B cell (primary cell): ENCODE measurements around the gene AGBL4. TPM values are rescaled to one million over a fixed set of nuclear protein-coding genes. Genes with fewer than 3 reads are reported as not detected.

ENCODE experiments used
- ATAC-seq: fragments of 200-7000 bp; cut with Tn5 transposase; one replicate; pipeline ENCODE4 v1.10.0; 2021; ENCODE audit warnings: low read depth, mild to moderate bottlenecking, moderate number of reproducible peaks, moderate library complexity
- CTCF ChIA-PET: fragments of 350-600 bp; sonication (Branson Sonifier 250); formaldehyde crosslinking; loops from one replicate; lab custom pipeline; 2021; ENCODE audit warnings: antibody characterized with exemption, inconsistent platforms; lab: Charles Lee
- POLR2A ChIA-PET: fragments of 350-600 bp; sonication (Branson Sonifier 250); formaldehyde crosslinking; loops from one replicate; lab custom pipeline; 2021; ENCODE audit warnings: antibody characterized with exemption; lab: Charles Lee
- DNase-seq: peaks from one replicate; pipeline ENCODE4 v3.0.0; 2013
- H2AFZ ChIP-seq: 2 replicates; pipeline ENCODE4 v1.6.1; 2012; ENCODE audit warnings: mild to moderate bottlenecking, low read depth, low read length; ENCODE audit not compliant: insufficient read depth, poor library complexity, severe bottlenecking
- H3K27ac ChIP-seq, 2 donors: 1 replicate in 1 of 2; 2 replicates in 1 of 2; pipeline ENCODE4 v1.5.1; 2012 to 2013; ENCODE audit warnings: low read length in 2 of 2, mild to moderate bottlenecking in 2 of 2, moderate library complexity in 1 of 2
- H3K27me3 ChIP-seq, 4 experiments: fragments of 200-600 bp in 1 of 4; sonication (generic) in 1 of 4; replicated peaks in 1 of 4; 1 replicate in 2 of 4; 2 replicates in 2 of 4; pipeline versions ENCODE4 v1.6.1 to v1.7.0; 2013 to 2016; ENCODE audit warnings: low read length in 3 of 4, mild to moderate bottlenecking in 2 of 4, mixed read lengths in 1 of 4, moderate library complexity in 1 of 4; ENCODE audit not compliant: insufficient read depth in 4 of 4, control insufficient read depth in 3 of 4; ENCODE audit errors: control extremely low read depth in 1 of 4
- H3K36me3 ChIP-seq, 2 experiments: replicated peaks in 1 of 2; 1 replicate in 1 of 2; 2 replicates in 1 of 2; pipeline versions ENCODE4 v1.6.1 to v1.7.1; 2013; ENCODE audit warnings: low read length in 1 of 2; ENCODE audit not compliant: insufficient read depth in 2 of 2, control insufficient read depth in 1 of 2; ENCODE audit errors: control extremely low read depth in 1 of 2, extremely low read depth in 1 of 2
- H3K4me1 ChIP-seq, 2 donors: fragments of 200-600 bp in 1 of 2; sonication (generic) in 1 of 2; 1 replicate in 1 of 2; 2 replicates in 1 of 2; pipeline versions ENCODE4 v1.5.1 to v1.6.1; 2013 to 2017; ENCODE audit warnings: low read length in 2 of 2; ENCODE audit not compliant: control insufficient read depth in 2 of 2, insufficient read depth in 2 of 2
- H3K4me2 ChIP-seq: replicated peaks from 2 replicates; pipeline ENCODE3; 2012; ENCODE audit warnings: mild to moderate bottlenecking, low read depth, low read length; ENCODE audit not compliant: poor library complexity, severe bottlenecking
- H3K4me3 ChIP-seq, 5 experiments: fragments of 200-600 bp in 1 of 5; sonication (generic) in 1 of 5; 1 replicate in 3 of 5; 2 replicates in 2 of 5; pipeline versions ENCODE4 v1.5.1 to v1.7.0; 2011 to 2016; ENCODE audit warnings: low read length in 4 of 5, mild to moderate bottlenecking in 4 of 5, low read depth in 2 of 5, control low read depth in 1 of 5, moderate library complexity in 1 of 5; ENCODE audit not compliant: insufficient read depth in 1 of 5; ENCODE audit errors: control extremely low read depth in 1 of 5, extremely low read depth in 1 of 5
- H3K79me2 ChIP-seq: fragments of 200-600 bp; sonication (generic); one replicate; pipeline ENCODE4 v1.6.0; 2016; ENCODE audit warnings: low read length; ENCODE audit not compliant: control insufficient read depth, insufficient read depth
- H3K9ac ChIP-seq: fragments of 200-600 bp; sonication (generic); 2 replicates; pipeline ENCODE4 v1.6.1; 2017; ENCODE audit warnings: mild to moderate bottlenecking, low read length, moderate library complexity
- H3K9me3 ChIP-seq, 3 donors: one replicate each; pipeline versions ENCODE4 v1.6.1 to v1.7.1; 2013; ENCODE audit warnings: low read length in 2 of 3; ENCODE audit not compliant: control insufficient read depth in 2 of 3, insufficient read depth in 1 of 3; ENCODE audit errors: control extremely low read depth in 1 of 3
- H4K20me1 ChIP-seq: 2 replicates; pipeline ENCODE4 v1.6.0; 2012; ENCODE audit warnings: mild to moderate bottlenecking, low read length; ENCODE audit not compliant: insufficient read depth, control insufficient read depth, poor library complexity, severe bottlenecking
- H3K27ac Mint-ChIP-seq: one replicate; pipeline ENCODE4 v1.8.0; 2021; ENCODE audit warnings: mixed read lengths
- H3K27me3 Mint-ChIP-seq: one replicate; pipeline ENCODE4 v1.8.0; 2021; ENCODE audit warnings: mixed read lengths
- H3K4me1 Mint-ChIP-seq: one replicate; pipeline ENCODE4 v1.8.0; 2021; ENCODE audit warnings: mixed read lengths
- H3K4me3 Mint-ChIP-seq: one replicate; pipeline ENCODE4 v1.8.0; 2021; ENCODE audit warnings: mixed read lengths
- H3K9me3 Mint-ChIP-seq: one replicate; pipeline ENCODE4 v1.8.0; 2022; ENCODE audit warnings: mixed read lengths; ENCODE audit not compliant: insufficient read depth
- EZH2 ChIP-seq: IDR thresholded peaks from 2 replicates; pipeline ENCODE4 v1.6.1; 2012; ENCODE audit warnings: borderline replicate concordance, low read depth, mild to moderate bottlenecking, moderate library complexity, low read length; ENCODE audit not compliant: insufficient read depth, poor library complexity, severe bottlenecking
- WGBS: methylation state at CpG from one replicate; pipeline ENCODE4 v1.1.5; 2013; ENCODE audit warnings: missing lambda C conversion rate; ENCODE audit not compliant: insufficient coverage; 5-methylcytosine and 5-hydroxymethylcytosine counted together
- intact Hi-C: fragments of 100-400 bp; cut with micrococcal nuclease; formaldehyde crosslinking; loops from one replicate; pipeline ENCODE4 v1.10.0; 2022
- polyA plus RNA-seq: library from polyadenylated mRNA; depleted of rRNA; stranded (reverse); fragments of >200 nt; gene quantifications from 2 replicates; pipeline ENCODE4 v1.2.3, GENCODE V29; 2012
- total RNA-seq, 2 donors: library from RNA; stranded (reverse); fragments of 120-200 nt in 1 of 2; gene quantifications; 1 replicate in 1 of 2; 2 replicates in 1 of 2; pipeline versions ENCODE4 v1.2.3 to v1.2.4, GENCODE V29; 2013 to 2022
- TF ChIP-seq, protein P1 (sequence below): fragments of 200-600 bp; IDR thresholded peaks from one replicate; pipeline ENCODE4 v1.8.0; 2022; ENCODE audit warnings: antibody characterized with exemption, mild to moderate bottlenecking

AGBL4 gene
- total and polyA plus RNA-seq, 2 donors (not counting 1 experiment from before 2014, with no cell fraction given): 0.07 to 0.12 TPM

GRCh38 chr1:48717082-48717481 is 1306.7 kb downstream of the AGBL4 start:
- no peaks in the 10 kb centered on the region for H4K20me1 ChIP-seq
- no peaks in the 10 kb centered on the region for H3K4me1 ChIP-seq
- no peak overlapping the region for H3K4me3 ChIP-seq
- no peak overlapping the region for H2AFZ ChIP-seq
- WGBS: 80% methylated on average over 1 of the region's 1 CpG
- no peaks in the 10 kb centered on the region for H3K27me3 ChIP-seq
- no peak overlapping the region for H3K27ac Mint-ChIP-seq
- no peaks in the 10 kb centered on the region for H3K9me3 Mint-ChIP-seq
- H3K4me2 ChIP-seq: no peak overlapping the region
- no peak for TF ChIP-seq EZH2
- TF ChIP-seq, protein P1, sequence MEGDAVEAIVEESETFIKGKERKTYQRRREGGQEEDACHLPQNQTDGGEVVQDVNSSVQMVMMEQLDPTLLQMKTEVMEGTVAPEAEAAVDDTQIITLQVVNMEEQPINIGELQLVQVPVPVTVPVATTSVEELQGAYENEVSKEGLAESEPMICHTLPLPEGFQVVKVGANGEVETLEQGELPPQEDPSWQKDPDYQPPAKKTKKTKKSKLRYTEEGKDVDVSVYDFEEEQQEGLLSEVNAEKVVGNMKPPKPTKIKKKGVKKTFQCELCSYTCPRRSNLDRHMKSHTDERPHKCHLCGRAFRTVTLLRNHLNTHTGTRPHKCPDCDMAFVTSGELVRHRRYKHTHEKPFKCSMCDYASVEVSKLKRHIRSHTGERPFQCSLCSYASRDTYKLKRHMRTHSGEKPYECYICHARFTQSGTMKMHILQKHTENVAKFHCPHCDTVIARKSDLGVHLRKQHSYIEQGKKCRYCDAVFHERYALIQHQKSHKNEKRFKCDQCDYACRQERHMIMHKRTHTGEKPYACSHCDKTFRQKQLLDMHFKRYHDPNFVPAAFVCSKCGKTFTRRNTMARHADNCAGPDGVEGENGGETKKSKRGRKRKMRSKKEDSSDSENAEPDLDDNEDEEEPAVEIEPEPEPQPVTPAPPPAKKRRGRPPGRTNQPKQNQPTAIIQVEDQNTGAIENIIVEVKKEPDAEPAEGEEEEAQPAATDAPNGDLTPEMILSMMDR: no peak
- H3K27ac ChIP-seq: no peak overlapping the region
- no peak overlapping the region for H3K4me3 Mint-ChIP-seq
- intact Hi-C loops: no loop called here
- H3K4me1 Mint-ChIP-seq: no peaks in the 10 kb centered on the region
- no peaks in the 10 kb centered on the region for H3K27me3 Mint-ChIP-seq
- no peaks in the 10 kb centered on the region for H3K36me3 ChIP-seq
- H3K9ac ChIP-seq: no peak overlapping the region
- no peaks in the 10 kb centered on the region for H3K79me2 ChIP-seq
- ChIA-PET POLR2A (no interaction called here), CTCF (no interaction called here)
- DNase-seq: no peak
- no peak for ATAC-seq
- H3K9me3 ChIP-seq: no peaks in the 10 kb centered on the region

DNA sequence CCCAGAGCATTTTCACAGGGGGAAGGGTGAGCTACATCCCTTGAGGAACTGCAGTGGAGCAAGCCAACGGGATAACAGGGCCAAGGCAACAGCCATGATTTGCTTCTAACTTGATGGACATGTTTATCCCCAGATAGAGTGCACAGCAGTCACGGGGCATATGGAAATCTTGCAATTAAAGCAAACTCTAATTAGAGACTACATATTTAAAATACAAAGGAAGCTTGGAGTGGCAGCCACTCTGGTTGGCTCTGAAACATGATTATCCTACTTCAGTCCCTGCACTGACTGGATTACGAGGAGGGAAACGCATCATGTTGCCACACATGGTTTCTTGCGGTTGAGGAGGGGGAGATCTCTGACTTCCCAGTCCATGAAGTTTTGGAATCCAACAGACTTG is 1307.8 kb downstream of the AGBL4 start:
- ChIA-PET POLR2A (no interaction called here), CTCF (interaction anchor here (1.0 kb wide), 1 partner anchor 102 kb away, joined by 4 read pairs; no protein-coding TSS in a partner anchor)
- Histone ChIP-seq H3K4me2 (no peak overlapping the region), H3K4me3 (no peak overlapping the region), H3K27me3 (no peaks in the 10 kb centered on the region), H3K9ac (no peak overlapping the region), H3K9me3 (no peaks in the 10 kb centered on the region), H3K36me3 (no peaks in the 10 kb centered on the region), H2AFZ (no peak overlapping the region), H3K4me1 (no peaks in the 10 kb centered on the region), H3K79me2 (no peaks in the 10 kb centered on the region), H3K27ac (no peak overlapping the region), H4K20me1 (no peaks in the 10 kb centered on the region)
- no peaks in the 10 kb centered on the region for H3K9me3 Mint-ChIP-seq
- TF ChIP-seq, protein P1: no peak
- no peak for TF ChIP-seq EZH2
- no peak for DNase-seq
- WGBS: 98% methylated on average over 4 of the region's 5 CpGs
- intact Hi-C loops: no loop called here
- H3K4me3 Mint-ChIP-seq: no peak overlapping the region
- ATAC-seq: no peak
- no peaks in the 10 kb centered on the region for H3K27me3 Mint-ChIP-seq
- H3K4me1 Mint-ChIP-seq: no peaks in the 10 kb centered on the region
- H3K27ac Mint-ChIP-seq: no peak overlapping the region
